Ramos (cell line): ENCODE data around the gene BEX4.
"Not testable (repeated sequence)": the region's sequence is repeated elsewhere in the genome, so short reads cannot be mapped to it uniquely, and the experiment has no call there.

ENCODE experiments used
- in situ Hi-C: fragments of 300-500 bp; cut with MboI; formaldehyde crosslinking; loops from one replicate; pipeline ENCODE4 v1.14.3; 2022; ENCODE audit warnings: low sequenced_read_pairs; ENCODE audit not compliant: unreplicated experiment

Gene BEX4, protein sequence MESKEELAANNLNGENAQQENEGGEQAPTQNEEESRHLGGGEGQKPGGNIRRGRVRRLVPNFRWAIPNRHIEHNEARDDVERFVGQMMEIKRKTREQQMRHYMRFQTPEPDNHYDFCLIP

DNA sequence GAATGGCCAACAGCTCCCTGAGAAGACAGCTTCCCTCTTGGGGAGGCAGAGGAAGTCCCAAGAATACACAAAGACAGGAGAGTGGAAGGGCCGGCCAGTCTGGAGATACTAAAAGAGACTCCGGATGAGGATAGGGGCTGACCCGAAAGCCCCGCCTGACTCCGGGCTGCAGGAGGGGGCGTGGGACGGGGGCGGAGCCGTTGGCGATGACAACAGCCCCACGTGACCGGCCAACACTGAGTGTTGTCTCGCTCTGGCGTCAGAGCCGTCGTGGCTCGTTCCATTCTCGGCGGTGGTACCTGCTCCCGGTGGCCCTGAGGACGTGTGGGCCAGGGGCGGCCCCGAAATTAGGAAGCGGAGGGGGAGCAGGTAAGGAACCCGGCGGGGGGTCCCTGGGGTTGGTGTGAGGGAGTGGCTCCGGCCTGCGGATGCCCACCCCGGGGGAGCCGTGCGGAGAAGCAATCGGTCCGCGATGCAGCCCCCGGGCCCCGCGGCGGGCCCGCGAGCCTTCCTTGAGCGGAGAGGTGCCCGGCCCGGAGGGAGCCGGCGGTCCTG is at the start of gene BEX4:
Gene BEX4, plus strand, starts transcription at position 239 of the 555 bp plus-strand sequence. CDS start 1,046 bp downstream, outside the sequence.
- in situ Hi-C loops, result loop anchor here (25.0 kb wide), 1 partner anchor 272 kb away; no protein-coding TSS in a partner anchor

DNA sequence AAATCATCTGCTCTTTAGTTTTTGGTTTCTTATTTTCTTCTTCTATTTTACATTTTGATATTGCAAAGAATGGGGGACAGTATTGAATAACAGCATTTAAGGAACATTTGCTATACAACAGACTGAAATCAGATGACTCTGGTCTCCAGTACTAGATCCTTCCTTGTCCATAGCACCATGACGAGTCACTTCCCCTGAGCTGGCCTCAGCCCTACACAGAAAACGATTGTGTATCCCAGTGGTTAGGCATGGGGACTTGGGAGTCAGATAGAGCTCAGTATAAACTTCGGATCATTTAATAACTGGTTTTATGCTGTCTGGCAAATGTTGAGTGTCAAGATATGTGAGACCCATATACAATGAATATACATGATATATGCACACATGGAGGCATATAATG is 44.7 kb upstream of the BEX4 start:
- in situ Hi-C loops, result loop anchor here (25.0 kb wide), 1 partner anchor 208 kb away; no protein-coding TSS in a partner anchor

DNA sequence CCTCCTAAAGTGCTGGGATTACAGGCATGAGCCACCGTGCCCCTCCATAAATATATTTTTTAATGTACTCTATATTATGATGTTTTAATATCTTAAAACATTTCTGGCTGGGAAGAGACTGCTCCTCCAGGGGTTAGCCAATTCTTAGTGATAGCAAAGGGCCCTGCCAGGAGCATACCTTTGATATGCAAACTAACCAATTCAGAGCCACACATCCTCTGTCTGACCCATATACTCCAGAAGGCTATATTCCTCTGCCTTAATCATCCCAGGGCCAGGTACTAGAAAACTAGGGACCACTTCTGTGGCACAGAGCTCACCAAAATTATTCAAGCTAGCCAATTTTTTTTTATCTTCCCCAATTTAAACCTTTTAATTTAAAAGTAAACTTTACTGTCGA is 43.6 kb upstream of the BEX4 start:
- in situ Hi-C loops, result loop anchor here (25.0 kb wide), 1 partner anchor 209 kb away; no protein-coding TSS in a partner anchor

DNA sequence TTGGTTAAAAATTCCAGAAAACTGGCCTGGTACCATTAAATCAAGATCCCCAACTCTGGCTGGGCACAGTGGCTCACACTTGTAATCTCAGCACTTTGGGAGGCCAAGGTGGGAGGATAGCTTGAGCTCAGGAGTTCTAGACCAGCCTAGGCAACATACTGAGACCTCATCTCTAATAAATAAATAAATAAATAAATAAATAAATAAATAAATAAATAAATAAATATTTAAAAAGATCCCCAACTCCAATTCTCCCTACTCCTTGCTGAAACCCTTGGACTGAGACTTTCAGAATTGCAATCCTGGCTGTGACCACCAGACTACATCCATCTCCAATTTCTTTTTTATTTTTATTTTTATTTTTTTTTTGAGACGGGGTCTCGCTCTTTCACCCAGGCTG is 39.7 kb upstream of the BEX4 start:
- in situ Hi-C loops, result not testable (repeated sequence)

DNA sequence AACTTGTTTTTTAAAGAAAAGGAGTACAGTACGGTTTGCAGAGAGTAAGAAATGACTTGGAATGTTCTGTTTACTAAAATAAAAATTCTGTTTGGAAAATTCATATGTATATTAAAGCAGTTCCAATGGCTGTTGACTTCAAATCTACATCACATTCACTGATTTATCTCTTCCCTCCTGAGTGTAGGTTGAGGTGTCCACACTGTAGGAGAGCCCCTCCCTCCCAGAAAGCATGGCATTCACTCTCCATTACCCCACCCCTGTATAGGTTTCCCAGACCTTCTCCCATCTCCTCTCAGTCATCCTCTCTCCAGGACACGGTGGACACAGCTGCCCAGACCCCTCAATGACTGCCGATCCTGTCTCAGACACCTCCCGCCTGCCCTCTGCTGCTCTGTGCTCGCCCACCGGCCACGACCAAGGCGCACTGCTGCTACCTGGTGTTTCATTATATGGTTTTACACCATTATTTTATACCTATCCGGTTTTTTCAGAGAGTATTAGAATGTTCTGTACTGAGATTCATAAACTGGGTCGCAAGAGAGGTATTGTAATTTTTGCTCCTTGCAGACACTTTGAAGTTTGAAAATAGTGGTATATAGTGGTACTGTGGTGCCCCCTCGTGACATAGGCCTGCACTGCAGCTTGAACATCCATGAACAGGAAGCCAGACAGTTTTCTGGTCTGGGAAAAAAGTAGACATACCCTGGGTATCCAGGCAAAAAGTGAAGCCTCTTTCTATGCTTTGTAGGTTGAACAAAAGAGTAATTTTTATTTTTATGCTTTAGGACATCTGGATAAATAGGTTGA is 38.8 kb upstream of the BEX4 start:
- in situ Hi-C loops, result no loop called here

DNA sequence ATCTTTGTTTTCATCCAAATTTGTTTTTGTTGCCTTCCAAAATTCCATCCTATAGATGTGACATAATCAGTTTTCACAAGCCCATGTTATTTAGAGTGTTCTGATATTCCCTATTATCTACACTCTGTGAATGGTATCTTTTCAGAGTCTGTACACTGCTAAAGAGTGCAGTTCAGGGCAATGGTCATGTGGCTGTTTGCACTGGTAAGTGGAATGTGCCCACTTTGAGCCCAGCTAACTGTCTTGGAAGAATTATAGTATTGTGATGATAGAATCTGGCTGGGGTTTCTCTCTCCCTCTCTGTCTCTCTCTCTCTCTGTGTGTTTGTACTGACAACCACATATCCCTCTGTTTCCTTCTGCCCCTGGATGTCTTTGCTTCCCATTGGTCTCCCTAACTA is 37.4 kb upstream of the BEX4 start:
- in situ Hi-C loops, result no loop called here

DNA sequence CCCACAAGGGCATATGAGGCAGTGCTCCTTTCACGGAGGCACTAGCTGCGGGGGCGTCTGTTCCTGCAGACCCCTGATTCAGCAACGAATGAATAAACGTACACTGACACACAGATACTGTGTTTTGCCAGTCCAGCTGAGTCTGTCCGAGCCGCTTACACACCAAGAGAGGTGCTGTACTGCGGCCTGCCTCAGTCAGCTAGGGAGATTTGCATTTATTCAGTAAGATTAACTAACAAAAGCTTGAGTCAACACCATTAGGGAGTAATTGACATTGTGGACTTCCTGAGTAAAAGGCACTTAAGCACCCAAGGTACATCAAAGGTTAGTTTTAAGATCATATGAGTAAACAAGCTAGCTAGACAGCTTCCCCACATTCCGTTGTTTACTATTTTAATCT is 31.0 kb upstream of the BEX4 start:
- in situ Hi-C loops, result no loop called here

DNA sequence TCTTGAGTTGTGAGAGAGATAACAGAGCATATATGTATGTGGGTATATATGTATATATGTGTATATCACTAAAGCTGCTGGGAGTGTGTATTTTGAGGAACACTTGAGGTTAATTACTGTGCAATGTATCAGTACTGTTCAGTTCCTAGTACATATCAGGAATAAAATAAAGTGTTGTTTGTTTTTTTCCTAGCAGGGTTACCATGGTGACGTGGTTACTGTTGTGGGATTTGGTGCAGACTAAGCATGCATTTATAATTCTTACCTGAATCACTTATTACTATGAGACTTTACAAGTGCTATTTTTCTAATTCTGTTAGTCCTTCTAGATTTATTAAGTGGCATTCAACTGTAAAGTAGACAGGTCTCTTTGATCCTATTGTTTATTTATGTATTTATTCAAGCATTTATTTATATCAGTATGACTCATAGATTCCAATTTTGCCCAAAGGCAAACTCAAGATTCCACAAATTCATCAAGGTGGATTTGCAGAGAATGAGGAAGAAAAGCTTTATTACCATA is 26.9 kb upstream of the BEX4 start:
- in situ Hi-C loops, result no loop called here

DNA sequence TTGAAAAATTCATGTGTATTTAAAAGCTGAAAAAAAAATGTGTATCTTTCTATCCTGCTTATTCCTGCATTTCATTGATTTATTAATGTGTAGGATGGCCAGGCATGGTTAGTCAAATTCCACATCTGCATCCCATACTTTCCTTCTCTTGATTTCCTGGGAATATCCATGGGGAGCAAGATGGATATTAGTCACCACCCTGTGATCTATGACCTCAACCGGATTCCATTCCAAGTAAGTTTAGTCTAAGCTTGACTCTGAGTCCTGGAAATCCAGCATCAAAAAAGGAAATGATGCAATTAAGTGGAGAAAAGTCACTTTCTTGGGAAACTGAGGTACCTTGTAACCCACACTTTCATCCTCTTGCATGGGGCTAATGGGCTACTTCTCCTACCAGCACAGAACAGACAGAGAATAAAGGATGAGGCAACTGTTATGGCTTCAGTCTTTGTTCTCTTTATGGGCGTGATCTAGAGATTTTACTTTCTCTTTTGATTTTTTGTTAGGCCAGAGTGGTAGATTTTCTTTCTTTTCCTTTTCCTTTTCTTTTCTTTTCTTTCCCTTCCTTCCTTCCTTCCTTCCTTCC is 17.1 kb upstream of the BEX4 start:
- in situ Hi-C loops, result no loop called here

DNA sequence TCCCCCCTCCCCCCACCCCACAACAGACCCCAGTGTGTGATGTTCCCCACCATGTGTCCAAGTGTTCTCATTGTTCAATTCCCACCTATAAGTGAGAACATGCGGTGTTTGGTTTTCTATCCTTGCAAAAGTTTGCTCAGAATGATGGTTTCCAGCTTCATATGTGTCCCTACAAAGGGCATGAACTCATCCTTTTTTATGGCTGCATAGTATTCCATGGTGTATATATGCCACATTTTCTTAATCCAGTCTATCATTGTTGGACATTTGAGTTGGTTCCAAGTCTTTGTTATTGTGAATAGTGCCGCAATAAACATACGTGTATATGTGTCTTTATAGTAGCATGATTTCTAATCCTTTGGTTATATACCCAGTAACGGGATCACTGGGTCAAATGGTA is 16.2 kb upstream of the BEX4 start:
- in situ Hi-C loops, result not testable (repeated sequence)

DNA sequence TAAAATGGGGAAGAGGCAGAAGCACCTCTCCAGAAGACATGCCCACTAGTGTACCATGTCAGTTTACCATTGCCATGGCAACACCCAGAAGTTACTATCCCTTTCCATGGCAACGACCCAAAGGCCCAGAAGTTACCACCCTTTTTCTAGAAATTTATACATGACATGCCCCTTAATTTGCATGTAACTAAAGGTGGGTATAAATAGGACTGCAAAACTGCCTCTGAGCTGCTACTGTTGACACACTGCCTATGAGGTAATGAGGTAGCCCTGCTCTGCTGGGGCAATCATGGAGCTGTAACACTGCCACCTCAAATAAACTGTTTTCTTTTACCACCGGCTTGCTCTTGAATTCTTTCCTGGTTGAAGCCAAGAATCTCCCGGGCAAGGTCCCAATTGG is 13.9 kb upstream of the BEX4 start:
- in situ Hi-C loops, result loop anchor here (25.0 kb wide), 1 partner anchor 286 kb away; no protein-coding TSS in a partner anchor

DNA sequence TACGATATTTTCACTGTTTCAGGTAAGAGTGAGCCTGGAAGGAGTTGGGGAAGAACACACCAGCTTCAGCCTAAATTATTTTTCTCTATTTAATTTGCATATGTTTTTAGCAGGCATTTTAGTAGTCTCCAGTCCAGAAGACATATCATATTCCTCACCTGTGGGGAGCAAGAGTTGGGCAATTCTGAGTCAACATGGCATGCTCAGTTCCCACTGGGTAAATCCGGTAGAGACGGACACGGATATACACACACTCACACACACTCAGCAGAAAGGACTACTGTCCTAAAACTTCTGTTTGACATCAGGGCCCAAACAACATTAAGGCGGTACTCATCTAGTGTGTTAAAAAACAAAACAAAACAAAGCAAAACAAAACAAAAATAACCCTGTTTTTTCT is 4.9 kb upstream of the BEX4 start:
- in situ Hi-C loops, result loop anchor here (25.0 kb wide), 1 partner anchor 277 kb away; no protein-coding TSS in a partner anchor

DNA sequence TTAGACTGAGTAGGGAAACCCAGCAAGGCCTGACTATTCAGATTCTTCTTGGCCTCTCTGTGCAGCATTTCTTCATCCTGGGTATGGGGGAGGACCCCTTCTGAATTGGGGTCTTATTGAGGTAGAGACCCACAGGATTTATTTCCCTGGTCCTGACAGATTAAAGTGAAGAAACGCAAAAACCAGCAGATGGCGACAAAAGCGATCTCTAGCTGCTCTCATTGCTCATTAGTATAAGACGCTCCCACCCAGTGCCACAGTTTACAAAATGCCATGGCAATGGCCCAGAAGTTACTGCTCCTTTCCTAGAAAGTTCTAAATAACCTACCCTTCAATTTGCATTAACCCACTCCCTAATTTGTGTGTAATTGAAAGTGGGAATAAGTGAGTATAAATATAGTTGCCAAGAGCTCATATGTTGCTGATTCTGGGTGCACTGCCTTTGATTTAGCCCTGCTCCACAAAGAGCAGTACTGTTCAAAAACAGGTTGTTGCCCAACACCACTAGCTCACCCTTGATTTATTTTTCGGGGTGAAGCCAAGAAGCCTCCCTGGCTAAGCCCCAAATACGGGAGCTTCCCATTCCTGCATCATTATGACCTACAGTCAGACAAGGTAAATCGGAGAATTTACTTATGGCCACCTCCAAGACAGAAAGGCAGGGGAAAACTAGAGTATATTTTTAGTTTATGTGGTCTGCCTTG is 3.7 kb upstream of the BEX4 start:
- in situ Hi-C loops, result loop anchor here (25.0 kb wide), 1 partner anchor 276 kb away; no protein-coding TSS in a partner anchor

DNA sequence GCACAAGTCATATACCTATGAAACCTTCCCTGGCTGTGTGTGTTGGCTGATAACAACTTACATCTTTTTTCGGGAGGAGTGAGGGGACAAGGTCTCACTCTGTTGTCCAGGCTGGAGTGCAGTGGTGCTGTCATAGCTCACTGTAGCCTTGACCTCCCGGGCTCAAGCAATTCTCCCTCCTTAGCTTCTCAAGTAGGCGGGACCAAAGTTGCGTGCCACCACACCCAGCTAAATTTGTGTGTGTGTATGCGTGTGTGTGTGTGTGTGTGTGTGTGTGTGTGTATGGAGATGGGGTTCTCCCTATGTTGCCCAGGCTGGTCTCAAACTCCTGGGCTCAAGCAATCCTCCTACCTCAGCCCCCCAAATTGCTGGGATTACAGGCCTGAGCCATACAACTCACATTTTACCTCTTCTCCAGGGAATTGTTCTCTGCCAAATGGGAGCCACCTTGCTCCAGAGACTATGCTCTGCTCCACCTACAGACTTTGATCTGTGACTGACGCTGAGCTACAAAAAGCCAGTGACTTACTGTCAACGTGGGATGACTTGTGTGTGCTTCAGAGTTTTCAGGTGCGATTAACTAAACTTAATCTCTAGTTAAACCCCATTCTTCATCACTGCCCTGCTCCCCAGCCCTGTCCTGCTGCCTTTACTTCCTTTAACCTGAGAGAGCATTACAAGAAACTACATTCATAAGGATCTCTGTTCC is 2.0 kb upstream of the BEX4 start:
- in situ Hi-C loops, result loop anchor here (25.0 kb wide), 1 partner anchor 274 kb away; no protein-coding TSS in a partner anchor

DNA sequence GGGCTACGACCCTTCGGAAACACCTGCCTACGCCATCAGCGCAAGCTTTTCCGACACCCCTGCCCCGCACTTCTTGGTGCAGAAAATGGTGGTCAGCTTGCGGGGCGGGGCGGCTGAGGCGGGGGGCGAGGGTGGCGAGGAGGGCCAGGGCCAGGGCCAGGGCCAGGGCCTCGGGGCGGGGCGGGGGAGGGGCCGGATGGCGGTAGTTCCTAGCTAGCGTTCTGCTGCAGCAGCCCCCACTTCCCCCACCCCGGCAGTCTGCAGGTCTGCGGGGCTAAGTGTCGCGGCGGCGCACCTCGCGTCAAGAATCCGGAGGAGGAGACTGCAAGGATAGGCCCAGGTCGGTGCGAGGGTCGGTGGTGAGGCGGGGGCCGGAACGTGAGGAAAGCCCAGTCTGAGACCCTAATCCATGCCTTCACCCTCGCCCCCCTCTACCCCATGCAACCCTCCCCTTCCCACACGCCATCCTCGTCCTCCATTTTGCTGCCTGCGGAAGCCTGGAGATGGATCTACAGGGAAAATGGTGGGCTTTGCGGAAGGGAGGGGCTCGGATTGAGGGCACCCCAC is 600 bp downstream of the BEX4 start:
- in situ Hi-C loops, result loop anchor here (25.0 kb wide), 1 partner anchor 272 kb away; no protein-coding TSS in a partner anchor

DNA sequence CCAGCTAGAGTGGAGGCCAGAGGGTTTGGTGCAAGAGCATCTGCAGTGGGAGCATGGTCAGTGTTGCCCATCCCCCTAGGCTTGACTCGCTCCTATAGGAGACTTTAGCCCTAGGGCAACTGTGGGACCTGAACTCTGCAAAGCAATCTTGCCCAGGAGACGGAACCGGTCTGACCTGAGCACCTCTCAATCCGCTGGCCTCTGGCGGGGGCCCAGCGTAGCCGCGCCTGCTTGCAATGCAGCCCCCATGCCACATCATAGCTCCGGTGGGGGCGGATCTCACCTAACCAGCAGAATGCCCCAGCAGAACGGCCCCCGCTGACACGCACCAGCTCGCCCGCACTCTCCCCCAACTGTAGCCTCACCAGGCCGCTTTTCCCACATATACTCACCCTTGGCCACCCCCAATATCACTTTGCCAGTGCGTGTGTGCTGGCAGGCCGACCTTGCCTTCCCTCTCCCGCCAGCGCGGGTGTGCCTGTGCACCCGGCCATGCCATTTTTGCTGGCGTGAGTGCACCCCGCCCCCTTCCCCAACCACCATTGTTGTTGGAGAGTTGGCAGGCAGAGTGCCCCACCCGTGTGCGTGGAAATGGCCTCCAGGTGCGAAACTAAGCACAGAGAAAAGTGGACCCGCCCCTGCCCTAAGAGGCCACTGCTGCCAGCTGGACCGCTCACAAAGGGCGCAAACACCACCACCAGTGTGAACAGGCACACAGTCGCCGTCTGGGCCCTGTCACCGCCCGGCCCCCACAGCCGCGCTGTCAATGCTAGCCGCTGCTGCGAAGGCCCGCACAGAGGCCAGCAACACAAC is 5.8 kb downstream of the BEX4 start:
- in situ Hi-C loops, result loop anchor here (25.0 kb wide), 1 partner anchor 267 kb away; no protein-coding TSS in a partner anchor

DNA sequence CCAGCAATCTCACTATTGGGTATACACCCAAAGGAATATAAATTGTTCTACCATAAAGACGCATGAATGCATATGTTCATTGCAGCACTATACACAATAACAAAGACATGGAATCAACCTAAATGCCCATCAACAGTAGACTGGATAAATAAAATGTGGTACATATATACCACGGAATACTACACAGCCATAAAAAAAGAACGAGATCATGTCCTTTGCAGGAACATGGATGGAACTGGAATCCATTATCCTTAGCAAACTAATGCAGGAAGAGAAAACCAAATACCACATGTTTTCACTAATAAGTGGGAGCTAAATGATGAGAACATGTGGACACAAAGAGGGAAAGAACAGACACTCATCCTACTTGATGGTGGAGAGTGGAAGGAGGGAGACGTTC is 11.0 kb downstream of the BEX4 start:
- in situ Hi-C loops, result not testable (repeated sequence)

DNA sequence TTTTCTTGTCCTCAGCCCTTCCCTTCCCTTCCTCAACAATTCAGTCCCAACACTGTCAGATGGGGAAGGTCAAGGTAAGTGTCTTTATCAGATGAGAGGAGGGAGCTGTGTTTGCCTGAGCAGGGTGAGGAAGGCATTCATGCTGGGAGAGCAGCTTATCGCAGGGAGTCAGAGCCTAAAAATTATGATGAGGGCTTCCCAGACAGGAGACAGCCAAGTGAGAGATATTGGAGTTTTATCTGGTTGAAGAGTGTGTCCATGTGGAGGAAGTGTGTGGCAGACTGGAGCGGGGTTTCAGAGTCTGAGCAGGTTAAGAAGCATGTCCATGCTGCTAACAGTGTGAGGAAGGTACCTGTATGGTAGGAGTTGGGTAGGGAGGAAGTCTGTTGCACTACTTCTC is 18.4 kb downstream of the BEX4 start:
- in situ Hi-C loops, result no loop called here
